ENCODE measurements around the gene BMAL1. TPM values are rescaled to one million over a fixed set of nuclear protein-coding genes. Genes with fewer than 3 reads are reported as not detected.

The BMAL1 gene
- total and polyA plus RNA-seq, 2 donors from 2014 or later = 9.2 to 20.6 TPM

DNA sequence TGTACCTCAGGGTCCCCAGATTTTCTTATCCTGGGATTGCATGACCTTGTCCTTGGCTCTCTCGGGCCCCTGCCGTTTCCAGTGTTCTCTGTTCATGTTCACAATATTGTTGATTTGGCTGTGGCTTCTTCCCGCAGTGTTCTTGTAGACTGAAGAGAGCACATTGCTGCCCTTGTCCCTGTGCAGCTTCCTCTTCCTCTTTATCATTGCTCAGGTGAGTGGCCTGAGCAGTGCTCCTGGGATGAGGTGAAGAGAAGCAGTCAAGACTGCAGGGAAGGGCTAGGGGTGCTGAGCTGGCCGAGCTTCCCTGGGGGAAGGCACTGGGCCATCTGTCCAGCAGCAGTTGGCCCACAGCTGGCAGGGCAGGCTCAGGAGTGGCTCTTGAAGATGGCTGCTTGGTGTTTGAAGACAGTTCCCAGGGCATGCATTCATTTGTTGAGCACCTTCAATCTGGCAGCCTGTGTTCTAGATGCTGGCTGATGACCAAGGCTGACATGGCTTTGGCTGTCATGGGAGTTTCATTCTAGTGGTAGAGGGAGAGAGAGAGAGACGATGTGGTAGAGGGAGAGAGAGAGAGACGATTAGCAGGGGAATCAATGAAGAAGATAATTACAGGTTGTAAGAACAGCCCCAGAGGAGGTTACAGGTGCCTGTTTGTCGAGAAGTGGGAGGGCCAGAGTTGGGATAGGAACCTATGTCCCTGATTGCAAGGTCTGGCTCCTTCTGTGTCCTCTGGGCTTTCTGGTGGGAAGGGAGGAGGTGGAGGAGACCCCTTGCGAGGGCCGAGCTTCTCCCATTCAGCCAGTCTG, 17.4 kb downstream of the BMAL1 start:
- intact Hi-C loops (cut with DNase I) = no loop called here
- Histone ChIP-seq H3K27me3 (ENCODE audit: control insufficient read depth, insufficient read depth, low read length) (no peaks in the 10 kb centered on the region), H3K4me1 (ENCODE audit: control insufficient read depth in 2 of 3, insufficient read depth in 2 of 3, low read depth in 1 of 3, low read length in 3 of 3) (peaks cover 0 to 17% (median 5%) of the 10 kb centered on the region in 3 donors), H3K9ac (ENCODE audit: low read length in 3 of 3) (no peak overlapping the region), H3K36me3 (ENCODE audit: control insufficient read depth in 2 of 3, insufficient read depth in 3 of 3, low read length in 3 of 3) (no peaks in the 10 kb centered on the region), H3K27ac (ENCODE audit: low read depth in 2 of 2, low read length in 2 of 2) (no peak overlapping the region), H3K4me3 (ENCODE audit: low read length in 3 of 3) (no peak overlapping the region), H3K9me3 (ENCODE audit: control insufficient read depth in 2 of 3, insufficient read depth in 1 of 3, low read length in 3 of 3) (no peaks in the 10 kb centered on the region)
- no peak for FAIRE-seq
- no peak for TF ChIP-seq CTCF (IDR thresholded peaks at IDR 0.05; ENCODE audit: borderline replicate concordance, extremely low read depth, insufficient read depth)
- DNase-seq = no peak

DNA sequence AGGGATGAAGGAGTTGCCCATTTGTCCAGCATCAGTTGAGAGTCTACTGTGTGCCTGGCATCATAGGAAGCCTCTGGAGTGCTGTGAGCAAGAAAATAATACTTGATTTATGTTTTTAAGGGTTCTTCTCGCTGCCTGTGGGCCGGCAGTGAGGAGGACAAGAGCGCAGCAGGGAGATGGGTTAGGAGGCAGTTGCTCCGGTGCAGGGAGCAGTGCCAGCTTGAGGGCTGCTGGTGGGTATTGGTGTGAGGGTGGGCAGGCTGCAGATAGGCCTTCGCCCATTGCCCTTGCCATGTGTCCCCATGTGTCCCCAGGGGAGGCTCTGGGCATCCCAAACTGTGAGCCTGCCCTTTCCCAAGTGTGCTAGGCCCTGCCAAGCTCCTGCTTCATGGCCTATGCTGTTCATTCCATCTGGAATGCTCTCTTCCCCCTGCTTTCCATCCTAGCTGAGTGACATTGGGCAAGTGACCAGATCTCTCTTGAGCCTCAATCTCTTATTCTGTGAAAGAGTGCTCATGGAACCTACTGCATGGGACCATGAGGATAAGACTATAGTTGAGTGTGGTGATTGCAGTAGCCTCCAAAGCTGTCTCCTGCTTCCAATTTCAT, 19.8 kb downstream of the BMAL1 start:
- Histone ChIP-seq H3K27ac (ENCODE audit: low read depth in 2 of 2, low read length in 2 of 2) (no peak overlapping the region), H3K4me3 (ENCODE audit: low read length in 3 of 3) (no peak overlapping the region), H3K36me3 (ENCODE audit: control insufficient read depth in 2 of 3, insufficient read depth in 3 of 3, low read length in 3 of 3) (no peaks in the 10 kb centered on the region), H3K9ac (ENCODE audit: low read length in 3 of 3) (no peak overlapping the region), H3K4me1 (ENCODE audit: control insufficient read depth in 2 of 3, insufficient read depth in 2 of 3, low read depth in 1 of 3, low read length in 3 of 3) (peaks cover 0 to 15% (median 5%) of the 10 kb centered on the region in 3 donors), H3K9me3 (ENCODE audit: control insufficient read depth in 2 of 3, insufficient read depth in 1 of 3, low read length in 3 of 3) (no peaks in the 10 kb centered on the region), H3K27me3 (ENCODE audit: control insufficient read depth, insufficient read depth, low read length) (no peaks in the 10 kb centered on the region)
- DNase-seq (no peak), FAIRE-seq (no peak)
- no peak for TF ChIP-seq CTCF (IDR thresholded peaks at IDR 0.05; ENCODE audit: borderline replicate concordance, extremely low read depth, insufficient read depth)
- intact Hi-C loops (cut with DNase I) = no loop called here

- H3K27ac ChIP-seq (ENCODE audit: low read depth in 2 of 2, low read length in 2 of 2) = no peak overlapping the region
- no peak overlapping the region for H3K4me3 ChIP-seq (ENCODE audit: low read length in 3 of 3)
- FAIRE-seq (no peak), DNase-seq (no peak)
- intact Hi-C loops (cut with DNase I) = no loop called here
- H3K4me1 ChIP-seq (ENCODE audit: control insufficient read depth in 2 of 3, insufficient read depth in 2 of 3, low read depth in 1 of 3, low read length in 3 of 3) = peaks cover 0 to 15% (median 5%) of the 10 kb centered on the region in 3 donors
- H3K9me3 ChIP-seq (ENCODE audit: control insufficient read depth in 2 of 3, insufficient read depth in 1 of 3, low read length in 3 of 3) = no peaks in the 10 kb centered on the region
- H3K27me3 ChIP-seq (ENCODE audit: control insufficient read depth, insufficient read depth, low read length) = no peaks in the 10 kb centered on the region
- no peak overlapping the region for H3K9ac ChIP-seq (ENCODE audit: low read length in 3 of 3)
- H3K36me3 ChIP-seq (ENCODE audit: control insufficient read depth in 2 of 3, insufficient read depth in 3 of 3, low read length in 3 of 3) = no peaks in the 10 kb centered on the region
- no peak for TF ChIP-seq CTCF (IDR thresholded peaks at IDR 0.05; ENCODE audit: borderline replicate concordance, extremely low read depth, insufficient read depth)
Measured at GRCh38 chr11:13297917-13298356, 20.3 kb downstream of the BMAL1 start.

All from kidney (tissue), 14 donors.